PFSK-1 (cell line): ENCODE results near the gene FLNA.

Experiments used
- FOXP2 ChIP-seq: optimal IDR thresholded peaks from 2 replicates; pipeline ENCODE3; 2011; ENCODE audit warnings: borderline replicate concordance, control low read depth, inconsistent platforms; ENCODE audit not compliant: insufficient read depth; ENCODE audit errors: extremely low read length, extremely low read depth
- POLR2AphosphoS5 ChIP-seq: IDR thresholded peaks from 2 replicates; pipeline ENCODE4 v1.6.1; 2012; ENCODE audit warnings: low read depth, mild to moderate bottlenecking, control low read depth, low read length, moderate library complexity
- REST ChIP-seq, 2 experiments: IDR thresholded peaks; 2 replicates each; pipeline versions ENCODE4 v1.6.1 to v1.8.0; 2011 to 2012; ENCODE audit warnings: low read depth in 2 of 2, low read length in 2 of 2, control low read depth in 1 of 2, inconsistent platforms in 1 of 2, mild to moderate bottlenecking in 1 of 2, moderate library complexity in 1 of 2; ENCODE audit not compliant: insufficient read depth in 1 of 2
- SIN3A ChIP-seq: IDR thresholded peaks from 2 replicates; pipeline ENCODE4 v1.6.1; 2012; ENCODE audit warnings: mild to moderate bottlenecking, low read length, moderate library complexity, borderline replicate concordance; ENCODE audit not compliant: insufficient read depth
- TAF1 ChIP-seq: IDR thresholded peaks from 2 replicates; pipeline ENCODE4 v1.6.1; 2012; ENCODE audit warnings: low read length, control low read depth, borderline replicate concordance; ENCODE audit not compliant: insufficient read depth

- no peak for TF ChIP-seq SIN3A
- TF ChIP-seq REST (IDR thresholded peaks at IDR 0.05; ENCODE audit: insufficient read depth in 1 of 2, low read depth in 2 of 2, low read length in 2 of 2): no peak
- TF ChIP-seq TAF1: no peak
- TF ChIP-seq POLR2AphosphoS5: no peak
- no peak for TF ChIP-seq FOXP2
Measured at GRCh38 chrX:154352012-154352401, 22.4 kb downstream of the FLNA start.
